ENCODE results near the gene LILRB3. TPM values are rescaled to one million over a fixed set of nuclear protein-coding genes. Genes with fewer than 3 reads are reported as not detected.
A peak's percentile ranks its signal among the peaks of the same experiment; 100 is the strongest.
"Not testable (repeated sequence)": the region's sequence is repeated elsewhere in the genome, so short reads cannot be mapped to it uniquely, and the experiment has no call there.

The LILRB3 gene
- total RNA-seq, 1 donor from 2014 or later, result not detected

GRCh38 chr19:54219702-54220101, 3.1 kb downstream of the LILRB3 start:
- H3K4me3 Mint-ChIP-seq (ENCODE audit: unreplicated experiment); H3K27me3 Mint-ChIP-seq (ENCODE audit: unreplicated experiment); H3K9me3 Mint-ChIP-seq (ENCODE audit: unreplicated experiment); H3K36me3 Mint-ChIP-seq (ENCODE audit: unreplicated experiment); DNase-seq (ENCODE audit: extremely low spot score, unreplicated experiment); H3K27ac Mint-ChIP-seq (ENCODE audit: unreplicated experiment): not testable (repeated sequence)
- H3K4me1 Mint-ChIP-seq (ENCODE audit: unreplicated experiment), result peaks cover 14% of the 10 kb centered on the region

GRCh38 chr19:54218960-54219661, 3.7 kb downstream of the LILRB3 start:
- Mint-ChIP-seq H3K27ac (ENCODE audit: unreplicated experiment) (no peak overlapping the region), H3K27me3 (ENCODE audit: unreplicated experiment) (peaks cover 7% of the 10 kb centered on the region), H3K36me3 (ENCODE audit: unreplicated experiment) (no peaks in the 10 kb centered on the region), H3K4me1 (ENCODE audit: unreplicated experiment) (peaks cover 14% of the 10 kb centered on the region), H3K4me3 (ENCODE audit: unreplicated experiment) (no peak overlapping the region), H3K9me3 (ENCODE audit: unreplicated experiment) (no peaks in the 10 kb centered on the region)
- TF ChIP-seq CTCF (IDR thresholded peaks at IDR 0.05), result no peak
- no peak for DNase-seq (ENCODE audit: extremely low spot score, unreplicated experiment)

- Mint-ChIP-seq H3K4me1 (ENCODE audit: unreplicated experiment) (peaks cover 14% of the 10 kb centered on the region), H3K36me3 (ENCODE audit: unreplicated experiment) (no peaks in the 10 kb centered on the region), H3K4me3 (ENCODE audit: unreplicated experiment) (no peak overlapping the region), H3K27me3 (ENCODE audit: unreplicated experiment) (peaks cover 2% of the 10 kb centered on the region), H3K27ac (ENCODE audit: unreplicated experiment) (no peak overlapping the region), H3K9me3 (ENCODE audit: unreplicated experiment) (no peaks in the 10 kb centered on the region)
- DNase-seq (ENCODE audit: extremely low spot score, unreplicated experiment), result no peak
- TF ChIP-seq CTCF (IDR thresholded peaks at IDR 0.05), result no peak
These were observed 4.5 kb downstream of the LILRB3 start for GRCh38 chr19:54218259-54218658.

GRCh38 chr19:54217517-54218247, 5.1 kb downstream of the LILRB3 start:
- not testable (repeated sequence) for H3K4me3 Mint-ChIP-seq (ENCODE audit: unreplicated experiment); H3K27me3 Mint-ChIP-seq (ENCODE audit: unreplicated experiment); DNase-seq (ENCODE audit: extremely low spot score, unreplicated experiment); H3K27ac Mint-ChIP-seq (ENCODE audit: unreplicated experiment); H3K36me3 Mint-ChIP-seq (ENCODE audit: unreplicated experiment); H3K9me3 Mint-ChIP-seq (ENCODE audit: unreplicated experiment)
- peaks cover 14% of the 10 kb centered on the region for H3K4me1 Mint-ChIP-seq (ENCODE audit: unreplicated experiment)

GRCh38 chr19:54216869-54217268, 5.9 kb downstream of the LILRB3 start:
- no peak for TF ChIP-seq CTCF (IDR thresholded peaks at IDR 0.05)
- no peak for DNase-seq (ENCODE audit: extremely low spot score, unreplicated experiment)
- Mint-ChIP-seq H3K36me3 (ENCODE audit: unreplicated experiment) (no peaks in the 10 kb centered on the region), H3K27ac (ENCODE audit: unreplicated experiment) (peak overlapping the region; percentile 56), H3K27me3 (ENCODE audit: unreplicated experiment) (no peaks in the 10 kb centered on the region), H3K9me3 (ENCODE audit: unreplicated experiment) (no peaks in the 10 kb centered on the region), H3K4me1 (ENCODE audit: unreplicated experiment) (peaks cover 14% of the 10 kb centered on the region), H3K4me3 (ENCODE audit: unreplicated experiment) (no peak overlapping the region)

GRCh38 chr19:54214734-54215133, 8.1 kb downstream of the LILRB3 start:
- DNase-seq (ENCODE audit: extremely low spot score, unreplicated experiment); H3K27ac Mint-ChIP-seq (ENCODE audit: unreplicated experiment); H3K27me3 Mint-ChIP-seq (ENCODE audit: unreplicated experiment); H3K36me3 Mint-ChIP-seq (ENCODE audit: unreplicated experiment); H3K9me3 Mint-ChIP-seq (ENCODE audit: unreplicated experiment); H3K4me3 Mint-ChIP-seq (ENCODE audit: unreplicated experiment): not testable (repeated sequence)
- peaks cover 30% of the 10 kb centered on the region for H3K4me1 Mint-ChIP-seq (ENCODE audit: unreplicated experiment)

GRCh38 chr19:54214217-54214616, 8.6 kb downstream of the LILRB3 start:
- H3K36me3 Mint-ChIP-seq (ENCODE audit: unreplicated experiment); DNase-seq (ENCODE audit: extremely low spot score, unreplicated experiment); H3K27me3 Mint-ChIP-seq (ENCODE audit: unreplicated experiment); H3K27ac Mint-ChIP-seq (ENCODE audit: unreplicated experiment); H3K4me3 Mint-ChIP-seq (ENCODE audit: unreplicated experiment); H3K9me3 Mint-ChIP-seq (ENCODE audit: unreplicated experiment): not testable (repeated sequence)
- peaks cover 35% of the 10 kb centered on the region for H3K4me1 Mint-ChIP-seq (ENCODE audit: unreplicated experiment)
